ENCODE measurements around the gene NOL4L. TPM values are rescaled to one million over a fixed set of nuclear protein-coding genes. Genes with fewer than 3 reads are reported as not detected.

The NOL4L gene
- total and polyA plus RNA-seq, 9 donors, result 10.4 to 20.0 (median 16.1) TPM

DNA sequence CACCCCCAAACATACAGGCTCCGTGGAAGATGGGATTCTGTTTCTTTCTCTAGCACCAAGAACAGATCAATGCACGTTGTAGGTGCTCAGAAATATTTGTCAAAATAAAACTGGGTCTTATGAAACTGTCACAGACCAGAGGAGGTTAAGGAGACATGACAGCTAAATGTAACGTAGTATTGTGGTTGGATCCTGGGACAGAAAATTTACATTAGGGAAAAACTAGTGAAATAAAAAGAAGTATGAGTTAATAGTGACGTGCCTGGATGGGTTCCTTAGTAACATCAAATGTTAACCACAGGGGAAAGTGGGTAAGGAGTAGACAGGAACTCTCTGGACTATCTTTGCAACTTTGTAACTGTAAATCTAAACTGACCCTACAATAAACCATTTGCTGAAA lies 31.5 kb downstream of the NOL4L start:
- H3K36me3 ChIP-seq (ENCODE audit: control insufficient read depth, insufficient read depth, low read length), result no peaks in the 10 kb centered on the region
- H3K27me3 ChIP-seq (ENCODE audit: control insufficient read depth, insufficient read depth, low read length), result peaks cover 3% of the 10 kb centered on the region
- 67% methylated on average over 1 of the region's 4 CpGs for WGBS (ENCODE audit: insufficient coverage)
- H3K4me3 ChIP-seq (ENCODE audit: low read length), result no peak overlapping the region
- no peak for DNase-seq
- H3K4me1 ChIP-seq (ENCODE audit: control insufficient read depth, insufficient read depth, low read length), result peaks cover 14% of the 10 kb centered on the region
- H3K9me3 ChIP-seq (replicated peaks; ENCODE audit: control insufficient read depth, low read depth, low read length), result no peaks in the 10 kb centered on the region
- no peak overlapping the region for H3K27ac ChIP-seq (ENCODE audit: low read length)

DNA sequence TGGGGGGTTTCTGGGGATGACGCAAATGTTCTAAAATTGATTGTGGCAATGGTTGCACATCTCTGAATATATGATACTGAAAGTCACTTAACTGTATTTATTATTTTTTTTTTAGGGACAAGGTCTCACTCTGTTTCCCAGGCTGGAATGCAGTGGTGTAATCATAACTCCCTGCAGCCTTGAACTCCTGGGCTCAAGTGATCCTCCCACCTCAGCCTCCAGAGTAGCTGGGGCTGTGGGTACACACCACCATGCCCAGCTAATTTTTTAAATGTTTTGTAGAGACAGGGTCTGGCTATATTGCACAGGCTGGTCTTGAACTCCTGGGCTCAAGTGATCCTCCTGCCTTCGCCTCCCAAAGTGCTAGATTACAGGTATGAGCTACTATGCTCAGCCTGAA lies 33.4 kb downstream of the NOL4L start:
- Histone ChIP-seq H3K4me3 (ENCODE audit: low read length) (no peak overlapping the region), H3K27ac (ENCODE audit: low read length) (no peak overlapping the region), H3K9me3 (replicated peaks; ENCODE audit: control insufficient read depth, low read depth, low read length) (no peaks in the 10 kb centered on the region), H3K4me1 (ENCODE audit: control insufficient read depth, insufficient read depth, low read length) (peaks cover under 1% of the 10 kb centered on the region), H3K36me3 (ENCODE audit: control insufficient read depth, insufficient read depth, low read length) (no peaks in the 10 kb centered on the region), H3K27me3 (ENCODE audit: control insufficient read depth, insufficient read depth, low read length) (peaks cover 2% of the 10 kb centered on the region)
- no CpG with 5 or more reads among the region's 2 CpGs for WGBS (ENCODE audit: insufficient coverage)
- DNase-seq, result no peak

DNA sequence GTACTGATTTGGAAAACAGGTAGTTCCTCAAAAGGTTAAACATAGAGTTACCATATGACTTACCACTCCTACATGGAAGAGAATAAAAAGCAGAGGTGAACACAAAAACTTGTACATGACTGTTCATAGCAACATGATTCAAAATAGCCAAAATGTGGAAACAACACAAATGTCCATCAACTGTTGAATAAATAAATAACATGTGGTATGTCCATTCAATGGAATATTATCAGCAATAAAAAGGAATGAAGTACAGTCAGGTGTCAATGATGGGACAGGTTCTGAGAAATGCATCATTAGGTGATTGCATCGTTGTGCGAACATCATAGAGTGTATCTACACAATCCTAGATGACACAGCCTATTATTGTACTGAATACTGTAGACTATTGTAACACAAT lies 35.3 kb downstream of the NOL4L start:
- H3K9me3 ChIP-seq (replicated peaks; ENCODE audit: control insufficient read depth, low read depth, low read length), result no peaks in the 10 kb centered on the region
- no peak overlapping the region for H3K4me3 ChIP-seq (ENCODE audit: low read length)
- H3K36me3 ChIP-seq (ENCODE audit: control insufficient read depth, insufficient read depth, low read length), result no peaks in the 10 kb centered on the region
- no peak overlapping the region for H3K27ac ChIP-seq (ENCODE audit: low read length)
- H3K27me3 ChIP-seq (ENCODE audit: control insufficient read depth, insufficient read depth, low read length), result peaks cover 2% of the 10 kb centered on the region
- H3K4me1 ChIP-seq (ENCODE audit: control insufficient read depth, insufficient read depth, low read length), result no peaks in the 10 kb centered on the region
- no CpG with 5 or more reads among the region's 2 CpGs for WGBS (ENCODE audit: insufficient coverage)
- DNase-seq, result no peak

DNA sequence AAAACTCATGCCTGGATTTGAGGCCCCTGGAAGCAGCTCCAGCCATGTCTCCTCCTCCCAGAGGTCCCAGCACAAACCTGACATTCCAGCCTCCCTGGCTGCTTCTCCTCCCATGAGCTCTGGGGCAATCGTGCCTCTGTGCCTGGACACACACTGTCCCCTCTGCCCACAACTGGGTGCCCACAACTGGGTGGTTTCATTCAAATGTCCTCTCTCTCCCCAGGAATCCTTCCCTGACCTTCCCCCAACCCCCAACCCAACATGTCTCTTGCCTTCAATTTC lies 37.4 kb downstream of the NOL4L start:
- Histone ChIP-seq H3K4me3 (ENCODE audit: low read length) (no peak overlapping the region), H3K36me3 (ENCODE audit: control insufficient read depth, insufficient read depth, low read length) (no peaks in the 10 kb centered on the region), H3K4me1 (ENCODE audit: control insufficient read depth, insufficient read depth, low read length) (peaks cover 8% of the 10 kb centered on the region), H3K9me3 (replicated peaks; ENCODE audit: control insufficient read depth, low read depth, low read length) (no peaks in the 10 kb centered on the region), H3K27me3 (ENCODE audit: control insufficient read depth, insufficient read depth, low read length) (peaks cover 2% of the 10 kb centered on the region), H3K27ac (ENCODE audit: low read length) (no peak overlapping the region)
- WGBS (ENCODE audit: insufficient coverage), result 44% methylated on average over 1 of the region's 1 CpG
- no peak for DNase-seq

DNA sequence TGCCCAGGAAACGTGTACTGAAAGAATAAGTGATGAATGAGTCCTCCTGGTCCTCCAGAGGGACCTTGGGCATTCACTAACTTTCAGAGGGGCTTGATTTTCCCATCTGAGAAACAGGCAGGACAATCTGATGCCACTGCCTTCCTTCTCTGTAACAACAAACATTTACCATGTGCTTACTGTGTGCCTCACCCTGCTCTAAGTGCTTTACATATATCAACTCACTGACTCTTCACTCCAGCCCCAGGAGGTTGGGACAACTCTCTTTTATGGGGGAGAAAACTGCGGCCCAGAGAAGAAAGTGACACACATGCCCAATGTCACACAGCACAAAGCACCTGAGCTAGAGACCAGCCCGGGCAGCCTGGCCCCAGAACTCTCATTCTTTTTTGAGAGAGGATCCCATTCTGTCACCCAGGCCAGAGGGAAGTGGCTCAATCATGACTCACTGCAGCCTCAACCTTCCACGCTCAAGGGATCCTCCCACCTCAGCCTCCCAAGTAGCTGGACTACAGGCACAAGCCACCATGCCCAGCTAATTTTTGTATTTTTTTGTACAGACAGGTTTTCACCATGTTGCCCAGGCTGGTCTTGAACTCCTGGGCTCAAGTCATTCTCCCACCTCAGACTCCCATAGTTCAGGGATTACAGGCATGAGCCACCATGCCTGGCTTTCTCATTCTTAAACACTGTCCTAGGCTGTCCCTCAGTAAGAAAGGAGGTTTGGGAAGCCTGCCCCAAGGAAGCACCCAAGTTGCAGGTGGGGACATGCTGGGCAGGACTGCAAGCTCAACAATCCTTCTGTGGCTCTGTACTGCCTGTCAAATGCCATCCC lies 38.0 kb downstream of the NOL4L start:
- H3K4me1 ChIP-seq (ENCODE audit: control insufficient read depth, insufficient read depth, low read length), result peaks cover 13% of the 10 kb centered on the region
- H3K36me3 ChIP-seq (ENCODE audit: control insufficient read depth, insufficient read depth, low read length), result no peaks in the 10 kb centered on the region
- no peak overlapping the region for H3K4me3 ChIP-seq (ENCODE audit: low read length)
- no peak for DNase-seq
- no peak overlapping the region for H3K27ac ChIP-seq (ENCODE audit: low read length)
- WGBS (ENCODE audit: insufficient coverage), result 90% methylated on average over 2 of the region's 4 CpGs
- H3K27me3 ChIP-seq (ENCODE audit: control insufficient read depth, insufficient read depth, low read length), result peaks cover 2% of the 10 kb centered on the region
- H3K9me3 ChIP-seq (replicated peaks; ENCODE audit: control insufficient read depth, low read depth, low read length), result no peaks in the 10 kb centered on the region

DNA sequence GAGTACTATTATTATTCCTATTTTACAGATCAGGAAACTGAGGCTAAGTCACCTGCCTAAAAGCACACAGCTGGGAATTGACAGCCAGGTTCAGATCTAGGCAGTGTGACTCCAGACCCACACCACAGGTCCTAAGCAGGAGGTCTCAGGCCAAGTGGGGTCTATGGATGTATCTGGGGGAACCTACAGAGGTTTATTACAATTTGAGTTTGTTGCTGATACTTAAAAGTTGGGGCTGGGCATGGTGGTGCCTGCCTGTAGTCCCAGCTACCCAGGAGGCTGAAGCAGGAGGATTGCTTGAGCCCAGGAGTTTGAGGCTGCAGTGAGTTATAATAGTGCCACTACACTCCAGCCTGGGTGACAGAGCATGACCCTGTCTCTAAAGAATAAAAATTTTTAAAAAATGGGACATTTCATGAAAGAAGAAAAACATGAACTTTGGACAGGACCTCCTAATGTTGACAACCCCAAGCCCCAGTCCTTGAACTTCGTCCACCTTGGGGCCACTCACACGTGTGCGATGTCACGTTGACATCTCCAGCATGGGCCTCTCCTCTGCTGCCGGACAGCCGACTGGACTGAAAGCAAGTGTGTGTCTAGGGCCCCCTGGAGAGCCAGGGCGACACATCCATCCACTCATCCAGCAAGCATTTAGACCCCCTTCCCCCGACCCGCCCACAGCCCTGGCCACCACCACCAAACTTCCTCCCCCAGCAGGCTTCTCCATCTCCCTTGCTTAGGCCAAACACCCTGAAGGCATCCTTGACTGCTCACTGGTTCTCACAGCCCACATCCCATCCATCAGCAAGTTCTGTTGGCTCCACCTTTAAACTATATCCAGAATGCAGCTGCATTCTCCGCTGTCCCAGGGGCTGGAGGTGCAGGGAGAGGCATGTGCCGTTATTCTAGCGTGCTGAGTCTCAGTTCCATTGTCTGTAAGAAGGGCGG lies 40.0 kb downstream of the NOL4L start:
- Histone ChIP-seq H3K4me1 (ENCODE audit: control insufficient read depth, insufficient read depth, low read length) (peaks cover 33% of the 10 kb centered on the region), H3K36me3 (ENCODE audit: control insufficient read depth, insufficient read depth, low read length) (no peaks in the 10 kb centered on the region), H3K9me3 (replicated peaks; ENCODE audit: control insufficient read depth, low read depth, low read length) (no peaks in the 10 kb centered on the region), H3K27me3 (ENCODE audit: control insufficient read depth, insufficient read depth, low read length) (peaks cover 2% of the 10 kb centered on the region), H3K27ac (ENCODE audit: low read length) (no peak overlapping the region), H3K4me3 (ENCODE audit: low read length) (no peak overlapping the region)
- peak; percentile 55 for DNase-seq
- 39% methylated on average over 11 of the region's 13 CpGs for WGBS (ENCODE audit: insufficient coverage)

DNA sequence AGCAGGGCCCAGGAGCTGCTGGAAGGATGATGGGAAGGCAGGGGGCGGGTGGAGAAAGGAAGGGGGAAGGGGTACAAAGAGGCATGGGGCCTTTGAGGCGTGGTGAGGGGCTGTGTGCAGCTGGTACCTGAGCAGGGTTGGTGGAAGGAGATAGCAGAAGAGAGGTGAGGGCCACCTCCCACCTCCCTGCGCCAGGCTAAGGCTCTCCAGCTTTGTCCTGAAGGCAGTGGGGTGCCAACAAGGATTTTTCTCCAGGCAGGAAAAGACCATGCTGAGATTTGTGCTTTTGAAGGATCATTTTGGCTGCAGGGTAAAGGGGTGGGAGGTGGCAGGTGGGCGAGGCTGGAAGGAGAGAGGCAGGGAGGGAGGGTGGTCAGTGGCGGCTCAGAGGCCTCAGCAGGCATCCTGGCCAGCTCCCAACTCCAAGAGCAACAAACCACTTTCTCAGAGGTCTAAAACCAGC lies 40.8 kb downstream of the NOL4L start:
- no peaks in the 10 kb centered on the region for H3K9me3 ChIP-seq (replicated peaks; ENCODE audit: control insufficient read depth, low read depth, low read length)
- H3K4me3 ChIP-seq (ENCODE audit: low read length), result no peak overlapping the region
- whole genome bisulfite sequencing (ENCODE audit: insufficient coverage), result no CpG with 5 or more reads among the region's 5 CpGs
- H3K27me3 ChIP-seq (ENCODE audit: control insufficient read depth, insufficient read depth, low read length), result peaks cover 2% of the 10 kb centered on the region
- H3K36me3 ChIP-seq (ENCODE audit: control insufficient read depth, insufficient read depth, low read length), result no peaks in the 10 kb centered on the region
- H3K27ac ChIP-seq (ENCODE audit: low read length), result no peak overlapping the region
- no peak for DNase-seq
- peaks cover 41% of the 10 kb centered on the region for H3K4me1 ChIP-seq (ENCODE audit: control insufficient read depth, insufficient read depth, low read length)

DNA sequence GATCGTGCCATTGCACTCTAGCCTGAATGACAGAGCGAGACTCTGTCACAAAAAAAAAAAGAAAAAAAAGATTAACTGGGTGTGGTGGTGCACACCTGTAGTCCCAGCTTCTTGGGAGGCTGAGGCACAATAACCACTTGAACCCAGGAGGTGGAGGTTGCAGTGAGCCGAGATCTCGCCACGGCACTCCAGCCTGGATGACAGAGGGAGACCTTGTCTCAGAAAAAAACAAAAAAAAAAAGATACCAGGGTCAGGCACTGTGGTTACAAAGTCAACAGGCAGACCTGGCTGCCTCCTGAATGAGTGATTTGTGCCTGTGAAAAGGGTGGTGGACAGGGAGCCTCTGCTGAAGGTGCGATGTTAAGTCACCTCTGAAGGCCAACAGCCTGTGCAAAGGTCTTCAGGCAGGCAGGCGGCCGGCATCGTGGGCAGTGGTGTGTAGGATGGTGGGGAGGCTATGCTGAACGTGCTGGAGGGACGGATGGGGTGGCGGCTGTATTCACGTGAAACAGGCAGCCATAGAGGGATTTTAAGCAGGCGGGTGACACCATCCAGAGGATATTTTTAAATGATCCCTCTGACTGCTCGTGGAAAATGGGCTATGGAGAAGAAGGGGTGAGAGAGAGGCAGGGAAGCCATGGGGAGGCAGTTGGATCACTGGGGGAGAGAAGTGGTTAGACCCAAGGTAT lies 41.4 kb downstream of the NOL4L start:
- DNase-seq, result no peak
- no peak overlapping the region for H3K27ac ChIP-seq (ENCODE audit: low read length)
- WGBS (ENCODE audit: insufficient coverage), result 82% methylated on average over 14 of the region's 15 CpGs
- H3K4me1 ChIP-seq (ENCODE audit: control insufficient read depth, insufficient read depth, low read length), result peaks cover 47% of the 10 kb centered on the region
- no peaks in the 10 kb centered on the region for H3K36me3 ChIP-seq (ENCODE audit: control insufficient read depth, insufficient read depth, low read length)
- H3K9me3 ChIP-seq (replicated peaks; ENCODE audit: control insufficient read depth, low read depth, low read length), result no peaks in the 10 kb centered on the region
- no peak overlapping the region for H3K4me3 ChIP-seq (ENCODE audit: low read length)
- H3K27me3 ChIP-seq (ENCODE audit: control insufficient read depth, insufficient read depth, low read length), result peaks cover 2% of the 10 kb centered on the region

DNA sequence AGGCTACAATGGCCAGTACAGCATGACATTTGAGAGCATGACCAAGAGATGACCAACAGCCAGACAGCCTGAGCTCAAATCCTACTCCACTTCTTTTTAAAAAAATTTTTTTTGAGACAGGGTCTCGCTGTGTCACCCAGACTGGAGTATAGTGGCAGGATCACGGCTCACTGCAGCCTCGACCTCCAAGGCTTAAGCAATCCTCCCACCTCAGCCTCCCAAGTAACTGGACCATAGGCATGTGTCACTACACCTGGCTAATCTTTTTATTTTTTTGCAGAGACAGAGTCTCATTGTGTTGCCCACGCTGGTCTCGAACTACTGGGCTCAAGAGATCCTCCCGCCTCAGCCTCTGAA lies 42.9 kb downstream of the NOL4L start:
- 85% methylated on average over 6 of the region's 6 CpGs for whole genome bisulfite sequencing (ENCODE audit: insufficient coverage)
- Histone ChIP-seq H3K4me3 (ENCODE audit: low read length) (no peak overlapping the region), H3K36me3 (ENCODE audit: control insufficient read depth, insufficient read depth, low read length) (no peaks in the 10 kb centered on the region), H3K9me3 (replicated peaks; ENCODE audit: control insufficient read depth, low read depth, low read length) (no peaks in the 10 kb centered on the region), H3K27me3 (ENCODE audit: control insufficient read depth, insufficient read depth, low read length) (no peaks in the 10 kb centered on the region), H3K4me1 (ENCODE audit: control insufficient read depth, insufficient read depth, low read length) (peaks cover 61% of the 10 kb centered on the region), H3K27ac (ENCODE audit: low read length) (no peak overlapping the region)
- DNase-seq, result no peak
